NCI-H82 (cell line): ENCODE measurements around the gene SMURF1.

ENCODE experiments used
- DNase-seq: peaks from one replicate; lab custom pipeline; 2025; lab: John Stamatoyannopoulos, UW

The SMURF1 gene

GRCh38 chr7:98988641-98989040, 155.3 kb downstream of the SMURF1 start:
- DNase-seq: no peak

GRCh38 chr7:98985945-98986344, 158.0 kb downstream of the SMURF1 start:
- DNase-seq: no peak

GRCh38 chr7:98985406-98985805, 158.5 kb downstream of the SMURF1 start:
- DNase-seq: no peak

GRCh38 chr7:98984126-98984525, 159.8 kb downstream of the SMURF1 start:
- no peak for DNase-seq

DNA sequence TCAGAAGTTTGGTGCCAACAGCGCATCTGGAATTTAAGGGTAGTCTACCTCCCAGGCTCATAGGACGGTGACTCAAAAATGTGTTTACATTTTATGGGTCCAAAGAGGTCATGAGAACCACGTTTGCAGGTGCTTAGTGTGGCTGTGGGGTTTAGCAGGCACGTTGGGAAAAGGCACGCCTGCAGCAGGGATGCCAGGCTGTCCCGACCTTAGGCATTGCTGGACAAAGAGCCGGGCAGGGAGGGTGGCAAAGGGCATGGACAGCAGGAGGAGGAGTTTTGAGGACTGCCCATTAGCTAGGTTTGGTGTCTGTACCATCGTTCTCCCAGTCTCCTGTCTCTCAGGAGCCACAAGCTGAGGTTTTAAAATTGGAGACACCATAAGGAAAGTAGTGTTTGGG, 161.2 kb downstream of the SMURF1 start:
- no peak for DNase-seq

- DNase-seq: no peak
These were observed 162.2 kb downstream of the SMURF1 start for GRCh38 chr7:98981701-98982100.

- DNase-seq: no peak
These were observed 165.2 kb downstream of the SMURF1 start for GRCh38 chr7:98978672-98979071.
